Keratinocyte (primary cell): ENCODE results near the gene EIF3B. TPM values are rescaled to one million over a fixed set of nuclear protein-coding genes. Genes with fewer than 3 reads are reported as not detected.

Source experiments
- DNase-seq: peaks from one replicate; pipeline ENCODE4 v3.0.0-alpha.2; 2011; ENCODE audit warnings: low read depth, missing footprints, low spot score
- FAIRE-seq: peaks from 2 replicates; lab custom pipeline; 2011; peaks lifted over from hg19 to GRCh38; lab: Jason Lieb, UNC
- H2AFZ ChIP-seq: 2 replicates; pipeline ENCODE4 v1.6.0; 2012; ENCODE audit warnings: low read length, control low read depth, inconsistent platforms; ENCODE audit not compliant: control insufficient read depth
- H3K27ac ChIP-seq: 2 replicates; pipeline ENCODE4 v1.5.1; 2011; ENCODE audit warnings: low read length; ENCODE audit not compliant: control insufficient read depth, insufficient read depth
- H3K27me3 ChIP-seq: 3 replicates; pipeline ENCODE4 v1.6.0; 2011; ENCODE audit warnings: low read length; ENCODE audit not compliant: control insufficient read depth, insufficient read depth; ENCODE audit errors: extremely low read depth
- H3K36me3 ChIP-seq, 2 experiments: 2 replicates in 1 of 2; 3 replicates in 1 of 2; pipeline ENCODE4 v1.5.1; 2011; ENCODE audit warnings: low read length in 2 of 2, mild to moderate bottlenecking in 1 of 2; ENCODE audit not compliant: control insufficient read depth in 2 of 2, insufficient read depth in 2 of 2; ENCODE audit errors: extremely low read depth in 1 of 2
- H3K4me1 ChIP-seq: 3 replicates; pipeline ENCODE4 v1.5.1; 2011; ENCODE audit warnings: low read length; ENCODE audit not compliant: control insufficient read depth, insufficient read depth; ENCODE audit errors: extremely low read depth
- H3K4me2 ChIP-seq: 3 replicates; pipeline ENCODE4 v1.6.0; 2011; ENCODE audit warnings: low read depth, low read length; ENCODE audit not compliant: control insufficient read depth, insufficient read depth; ENCODE audit errors: extremely low read depth
- H3K4me3 ChIP-seq, 3 experiments: fragments of 200-600 bp in 1 of 3; sonication (generic) in 1 of 3; 2 replicates in 2 of 3; 3 replicates in 1 of 3; pipeline ENCODE4 v1.5.1; 2011 to 2016; ENCODE audit warnings: low read length in 3 of 3, mild to moderate bottlenecking in 3 of 3, control low read depth in 2 of 3, inconsistent platforms in 1 of 3, low read depth in 1 of 3, mixed read lengths in 1 of 3, mixed run types in 1 of 3, moderate library complexity in 1 of 3; ENCODE audit not compliant: control insufficient read depth in 2 of 3, insufficient read depth in 2 of 3; ENCODE audit errors: extremely low read depth in 1 of 3
- H3K79me2 ChIP-seq: 2 replicates; pipeline ENCODE4 v1.6.0; 2012; ENCODE audit warnings: low read length; ENCODE audit not compliant: control insufficient read depth, insufficient read depth
- H3K9ac ChIP-seq: 3 replicates; pipeline ENCODE4 v1.6.0; 2011; ENCODE audit warnings: low read length; ENCODE audit not compliant: control insufficient read depth, insufficient read depth; ENCODE audit errors: extremely low read depth
- H3K9me1 ChIP-seq: 3 replicates; pipeline ENCODE4 v1.6.0; 2011; ENCODE audit warnings: low read length; ENCODE audit not compliant: control insufficient read depth, insufficient read depth; ENCODE audit errors: extremely low read depth
- H3K9me3 ChIP-seq: 2 replicates; pipeline ENCODE4 v1.5.1; 2012; ENCODE audit warnings: low read depth, low read length; ENCODE audit not compliant: control insufficient read depth
- H4K20me1 ChIP-seq: 3 replicates; pipeline ENCODE4 v1.6.0; 2011; ENCODE audit warnings: low read length; ENCODE audit not compliant: control insufficient read depth, insufficient read depth; ENCODE audit errors: extremely low read depth
- EZH2 ChIP-seq: IDR thresholded peaks from one replicate; pipeline ENCODE4 v1.6.1; 2012; ENCODE audit warnings: inconsistent platforms, mild to moderate bottlenecking, low read length, moderate library complexity
- dilution Hi-C: fragments of 300-500 bp; cut with MboI; formaldehyde crosslinking; loops from one replicate; pipeline ENCODE4 v1.7.0; 2020; ENCODE audit warnings: low sequenced_read_pairs; ENCODE audit not compliant: extremely low pct_ligation_motif_present
- polyA plus RNA-seq, 5 experiments: library from polyadenylated mRNA; depleted of rRNA in 3 of 5; stranded (reverse) in 3 of 5; stranded (forward) in 1 of 5; unstranded in 1 of 5; fragments of >200 nt; gene quantifications; 1 replicate in 1 of 5; 2 replicates in 3 of 5; 3 replicates in 1 of 5; pipeline versions ENCODE4 v1.2.1 to v1.2.3, GENCODE V29; 2011 to 2012; ENCODE audit warnings: missing spikeins in 2 of 5, low read depth in 1 of 5, low replicate concordance in 1 of 5
- TF ChIP-seq, protein P1 (sequence below), 3 experiments: IDR thresholded peaks in 1 of 3; conservative IDR thresholded peaks in 1 of 3; optimal IDR thresholded peaks in 1 of 3; 2 replicates in 2 of 3; 3 replicates in 1 of 3; pipeline versions ENCODE3 to v1.5.1; 2011; ENCODE audit warnings: low read length in 3 of 3, mild to moderate bottlenecking in 3 of 3, moderate library complexity in 2 of 3, control low read depth in 1 of 3, inconsistent platforms in 1 of 3; ENCODE audit not compliant: insufficient read depth in 2 of 3; ENCODE audit errors: extremely low read depth in 1 of 3

Gene EIF3B
- polyA plus RNA-seq, 1 donor (not counting 4 experiments of a cell fraction or from before 2014, with no cell fraction given) = 169 TPM

DNA sequence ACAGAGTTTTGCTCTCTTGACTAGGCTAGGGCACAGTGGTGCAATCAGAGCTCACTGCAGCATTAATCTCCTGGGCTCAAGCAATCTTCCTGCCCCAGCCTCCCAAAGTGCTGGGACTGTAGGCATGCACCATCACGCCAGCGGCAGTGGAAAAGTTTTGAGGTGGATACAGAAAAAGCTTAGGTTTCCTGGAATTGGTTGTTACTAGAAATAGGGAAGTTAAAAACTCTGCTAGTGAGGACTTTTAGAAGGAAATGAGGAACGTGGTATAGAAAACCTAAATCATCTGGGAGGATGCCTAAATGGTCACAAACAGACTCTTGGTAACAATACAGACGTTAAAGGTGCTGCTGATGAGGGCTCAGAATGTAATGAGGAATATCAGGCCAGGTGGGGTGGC is 29.5 kb upstream of the EIF3B start:
- no peak for DNase-seq
- Histone ChIP-seq H3K4me3 (no peak overlapping the region), H3K9me3 (no peaks in the 10 kb centered on the region), H2AFZ (no peak overlapping the region), H3K79me2 (no peaks in the 10 kb centered on the region), H3K9ac (no peak overlapping the region), H3K27ac (no peak overlapping the region), H3K9me1 (no peaks in the 10 kb centered on the region), H3K4me1 (peaks cover 2% of the 10 kb centered on the region), H3K4me2 (no peak overlapping the region), H3K36me3 (no peaks in the 10 kb centered on the region), H3K27me3 (no peaks in the 10 kb centered on the region), H4K20me1 (no peaks in the 10 kb centered on the region)
- no peak for FAIRE-seq
- TF ChIP-seq, protein P1, sequence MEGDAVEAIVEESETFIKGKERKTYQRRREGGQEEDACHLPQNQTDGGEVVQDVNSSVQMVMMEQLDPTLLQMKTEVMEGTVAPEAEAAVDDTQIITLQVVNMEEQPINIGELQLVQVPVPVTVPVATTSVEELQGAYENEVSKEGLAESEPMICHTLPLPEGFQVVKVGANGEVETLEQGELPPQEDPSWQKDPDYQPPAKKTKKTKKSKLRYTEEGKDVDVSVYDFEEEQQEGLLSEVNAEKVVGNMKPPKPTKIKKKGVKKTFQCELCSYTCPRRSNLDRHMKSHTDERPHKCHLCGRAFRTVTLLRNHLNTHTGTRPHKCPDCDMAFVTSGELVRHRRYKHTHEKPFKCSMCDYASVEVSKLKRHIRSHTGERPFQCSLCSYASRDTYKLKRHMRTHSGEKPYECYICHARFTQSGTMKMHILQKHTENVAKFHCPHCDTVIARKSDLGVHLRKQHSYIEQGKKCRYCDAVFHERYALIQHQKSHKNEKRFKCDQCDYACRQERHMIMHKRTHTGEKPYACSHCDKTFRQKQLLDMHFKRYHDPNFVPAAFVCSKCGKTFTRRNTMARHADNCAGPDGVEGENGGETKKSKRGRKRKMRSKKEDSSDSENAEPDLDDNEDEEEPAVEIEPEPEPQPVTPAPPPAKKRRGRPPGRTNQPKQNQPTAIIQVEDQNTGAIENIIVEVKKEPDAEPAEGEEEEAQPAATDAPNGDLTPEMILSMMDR (optimal IDR thresholded peaks at IDR 0.05 in 1 of 3, IDR thresholded peaks at IDR 0.05 in 1 of 3, conservative IDR thresholded peaks at IDR 0.05 in 1 of 3; ENCODE audit: extremely low read depth in 1 of 3, insufficient read depth in 2 of 3, low read length in 3 of 3) = no peak
- TF ChIP-seq EZH2 = no peak
- dilution Hi-C loops = no loop called here

DNA sequence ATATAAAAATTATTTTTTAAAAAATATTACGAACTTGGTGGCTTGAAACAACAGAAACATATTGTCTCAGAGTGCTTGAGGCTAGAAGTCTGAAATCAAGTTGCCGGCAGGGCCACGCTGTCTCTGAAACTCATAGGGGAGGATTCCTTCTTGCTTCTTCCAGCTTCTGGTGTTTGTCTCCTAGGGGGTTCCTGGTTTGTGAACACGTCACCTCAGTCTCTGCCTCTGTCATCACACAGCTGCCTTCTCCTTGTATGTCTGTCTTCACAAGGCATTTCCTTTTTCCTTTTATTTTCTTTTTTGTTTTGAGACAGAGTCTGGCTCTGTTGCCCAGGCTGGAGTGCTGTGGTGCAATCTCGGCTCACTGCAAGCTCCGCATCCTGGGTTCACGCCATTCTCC is 27.7 kb upstream of the EIF3B start:
- Histone ChIP-seq H2AFZ (no peak overlapping the region), H3K79me2 (no peaks in the 10 kb centered on the region), H3K36me3 (no peaks in the 10 kb centered on the region), H3K9ac (no peak overlapping the region), H4K20me1 (no peaks in the 10 kb centered on the region), H3K4me1 (no peaks in the 10 kb centered on the region), H3K27me3 (no peaks in the 10 kb centered on the region), H3K4me2 (no peak overlapping the region), H3K9me3 (no peaks in the 10 kb centered on the region), H3K9me1 (no peaks in the 10 kb centered on the region), H3K27ac (no peak overlapping the region), H3K4me3 (no peak overlapping the region)
- dilution Hi-C loops = no loop called here
- FAIRE-seq (no peak), DNase-seq (no peak)
- no peak for TF ChIP-seq EZH2
- TF ChIP-seq, protein P1 (optimal IDR thresholded peaks at IDR 0.05 in 1 of 3, IDR thresholded peaks at IDR 0.05 in 1 of 3, conservative IDR thresholded peaks at IDR 0.05 in 1 of 3; ENCODE audit: extremely low read depth in 1 of 3, insufficient read depth in 2 of 3, low read length in 3 of 3) = no peak
